Endometrial microvascular endothelial cells (primary cell): ENCODE results near the gene KANK3. TPM values are rescaled to one million over a fixed set of nuclear protein-coding genes. Genes with fewer than 3 reads are reported as not detected.
"Not testable (repeated sequence)": the region's sequence is repeated elsewhere in the genome, so short reads cannot be mapped to it uniquely, and the experiment has no call there.

Experiments
- in situ Hi-C: cut with HindIII; loops from 2 replicates; pipeline ENCODE4 v1.10.0; 2017; ENCODE audit warnings: low sequenced_read_pairs, low pct_unique_long_range_greater_than_20kb; ENCODE audit errors: inconsistent ontology term
- total RNA-seq: library from RNA; depleted of rRNA; stranded (reverse); fragments of >200 nt; gene quantifications from one replicate; pipeline ENCODE4 v1.2.3, GENCODE V29; 2015; ENCODE audit errors: inconsistent ontology term

Gene KANK3
- 22.7 TPM for total RNA-seq

DNA sequence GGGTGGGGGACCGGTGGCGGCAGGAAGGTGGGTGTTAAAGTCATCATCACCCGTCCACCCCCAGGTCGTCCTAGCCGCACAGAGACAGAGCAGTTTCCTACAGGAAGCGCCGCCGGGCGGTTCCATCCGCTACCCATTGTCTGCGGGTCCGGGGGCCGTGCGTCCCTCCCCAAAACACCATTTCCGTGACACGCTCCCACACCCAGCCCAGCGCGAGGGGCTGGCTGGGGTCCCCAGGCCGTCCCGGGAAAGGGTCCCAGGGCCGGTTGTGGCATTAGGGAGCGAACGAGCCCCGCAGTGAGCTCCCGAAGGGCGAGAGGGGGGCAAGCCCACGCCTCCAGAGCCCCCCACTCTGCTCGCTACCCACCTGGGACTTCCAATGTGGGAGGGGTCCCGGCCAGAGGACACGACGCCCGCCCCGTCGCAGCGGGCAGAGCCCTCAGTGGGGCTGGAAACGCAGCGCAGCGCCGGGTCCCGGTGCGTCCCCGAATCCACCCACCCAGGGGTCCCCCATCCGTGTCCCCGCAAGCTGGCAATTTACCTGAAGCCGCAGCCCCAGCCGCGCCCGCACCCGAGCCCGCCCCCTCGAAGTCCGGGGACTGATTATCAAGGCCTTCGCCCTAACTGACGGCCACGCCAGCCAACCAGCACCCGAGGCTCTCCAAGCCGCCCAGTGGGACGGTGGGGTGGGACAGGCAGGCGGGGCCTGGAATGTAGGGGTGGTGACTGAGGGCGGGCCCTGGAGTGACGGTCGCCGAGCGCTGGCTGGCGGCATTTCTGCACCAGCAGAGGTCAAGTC is at the start of gene KANK3:
KANK3 (minus strand) TSS at position 579 of the 799 bp plus-strand sequence. CDS start 5,434 bp downstream, outside the sequence.
- in situ Hi-C loops = no loop called here

DNA sequence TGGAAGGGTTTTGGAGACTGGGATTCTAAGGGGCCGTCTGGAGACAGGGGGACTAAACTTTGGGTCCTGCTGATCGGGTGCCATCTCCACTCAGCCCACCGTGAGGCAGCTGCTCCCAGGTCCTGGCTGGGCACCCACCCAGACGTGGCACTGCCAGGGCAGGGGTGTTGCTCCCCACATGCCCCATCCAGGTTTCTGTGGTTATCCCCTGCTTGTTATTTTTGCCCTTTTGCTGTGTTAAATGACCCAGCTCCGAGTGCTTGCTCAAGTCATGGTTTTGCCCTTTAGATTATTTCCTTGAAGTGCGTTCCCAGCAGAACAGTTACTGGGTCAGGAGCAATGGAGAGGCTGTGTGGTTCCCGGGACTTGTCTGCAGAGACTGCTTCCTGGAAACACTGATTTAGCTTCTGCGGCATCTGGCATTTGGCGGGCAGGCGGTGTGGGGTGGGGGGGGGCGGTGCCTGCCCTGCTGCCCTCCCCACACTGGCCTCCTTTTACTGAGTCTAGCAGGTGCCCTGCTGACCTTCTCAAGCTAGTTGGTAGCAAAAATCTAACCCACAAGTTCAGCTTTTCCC is 49.0 kb upstream of the KANK3 start:
- in situ Hi-C loops = no loop called here

DNA sequence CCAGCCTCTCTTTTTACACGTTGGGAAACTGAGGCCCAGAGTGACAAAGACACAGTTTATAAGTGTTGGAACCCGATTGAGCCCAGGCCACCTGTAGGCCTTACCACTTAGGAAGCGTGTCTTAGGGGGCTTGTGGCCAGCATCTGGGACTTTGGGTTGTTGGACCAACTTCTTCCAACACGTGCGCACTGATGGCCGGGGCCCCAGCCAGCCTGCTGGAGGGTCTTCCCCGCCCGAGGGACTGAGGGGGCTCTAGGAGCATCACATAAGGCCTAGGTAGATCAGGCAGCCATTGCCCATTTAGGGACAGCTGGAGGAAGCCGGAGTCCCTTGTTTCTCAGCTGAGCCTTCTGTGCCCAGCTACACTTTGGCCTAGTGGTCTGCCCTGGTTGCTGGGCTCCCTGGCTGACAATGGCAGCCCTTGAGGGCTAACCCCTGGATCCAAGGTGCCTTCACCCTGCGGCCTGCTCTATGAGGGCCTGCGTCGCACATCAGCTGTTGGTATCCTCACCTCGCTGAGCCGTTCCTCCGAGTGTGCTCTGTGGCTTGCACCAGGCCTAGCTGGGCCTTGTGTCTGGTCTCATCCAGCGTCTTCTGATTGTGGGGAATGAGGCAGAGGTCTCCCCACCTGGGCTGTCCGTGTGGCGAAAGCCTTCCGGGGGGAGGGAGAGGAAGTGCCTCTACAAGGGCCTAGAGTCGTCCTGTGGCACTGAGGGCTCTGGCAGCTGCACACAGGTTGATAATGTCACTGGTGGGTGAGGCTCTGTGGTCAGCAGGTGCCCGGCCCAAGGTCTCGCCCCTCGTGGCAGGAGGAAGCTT is 48.3 kb upstream of the KANK3 start:
- in situ Hi-C loops = no loop called here

DNA sequence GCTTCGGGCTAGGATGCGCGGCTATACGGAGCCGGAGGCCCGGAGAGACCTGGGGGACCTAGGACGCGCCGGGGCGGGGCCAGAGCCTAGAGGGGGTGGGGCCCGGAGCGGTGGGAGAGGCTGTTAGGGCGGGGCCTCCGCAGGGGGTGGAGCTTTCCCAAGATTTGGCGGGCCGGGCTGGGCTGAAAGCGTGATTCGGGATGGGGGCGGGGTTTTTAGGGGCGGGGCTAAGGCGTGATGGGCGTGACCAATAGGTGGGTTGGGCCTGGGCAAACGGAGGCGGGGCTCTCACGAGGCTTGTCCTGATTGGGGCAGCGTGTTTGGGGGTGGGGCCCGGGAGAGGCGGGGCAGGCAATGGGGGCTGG is 47.5 kb upstream of the KANK3 start:
- in situ Hi-C loops = no loop called here

DNA sequence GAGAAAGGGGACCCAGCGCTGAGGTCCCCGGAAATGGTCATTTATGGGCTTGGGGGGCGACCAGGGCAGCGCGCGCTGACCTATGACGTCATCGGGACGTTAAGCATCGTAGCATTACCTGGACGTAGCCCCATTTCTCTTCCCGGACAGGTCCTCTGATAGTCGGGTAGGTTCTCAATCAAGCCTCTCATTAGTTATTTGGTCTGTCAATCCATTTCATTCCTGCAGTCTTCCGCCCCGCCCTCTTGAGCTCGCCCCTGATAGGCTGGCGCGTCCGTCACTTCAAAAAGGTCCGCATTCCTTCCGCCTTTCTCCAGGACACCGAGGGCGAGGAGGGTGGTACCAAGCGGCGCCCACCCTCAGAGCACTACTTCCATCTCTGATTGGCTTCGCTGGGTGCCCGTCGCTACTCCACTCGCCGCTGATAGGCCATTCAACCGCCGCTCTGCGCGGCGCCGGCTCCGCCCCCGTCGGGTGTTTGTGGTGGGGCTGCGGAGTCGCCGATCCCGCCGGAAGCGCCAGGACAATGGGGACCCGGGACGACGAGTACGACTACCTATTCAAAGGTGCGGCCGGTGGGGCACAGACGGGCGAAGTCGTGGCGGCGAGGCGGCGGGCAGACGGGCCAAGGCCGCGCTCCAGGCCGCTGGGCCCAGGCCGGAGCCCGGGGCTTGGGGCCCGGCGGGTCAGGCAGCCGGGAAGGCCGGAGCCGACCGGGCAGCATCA is 47.0 kb upstream of the KANK3 start, which contains the start of gene RAB11B:
RAB11B (plus strand) TSS at position 470 of the 726 bp plus-strand sequence; CDS start at position 527, 57 bp downstream.
- in situ Hi-C loops = no loop called here

DNA sequence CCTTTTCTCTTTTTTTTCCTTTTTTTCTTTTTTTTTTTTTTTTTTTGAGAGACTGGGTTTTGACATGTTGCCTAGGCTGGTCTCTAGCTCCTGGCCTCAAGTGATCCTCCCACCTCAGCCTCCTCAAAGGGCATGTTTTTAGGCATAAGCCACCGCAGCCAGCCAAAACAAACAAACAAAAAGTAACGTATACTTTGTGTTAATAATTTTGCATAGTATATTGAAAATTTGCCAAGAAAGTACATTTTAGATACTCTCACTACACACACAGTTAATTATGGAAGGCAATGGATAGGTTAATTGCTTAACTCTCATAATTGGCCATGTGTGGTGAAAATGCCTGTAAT is 45.5 kb upstream of the KANK3 start:
- in situ Hi-C loops = no loop called here

DNA sequence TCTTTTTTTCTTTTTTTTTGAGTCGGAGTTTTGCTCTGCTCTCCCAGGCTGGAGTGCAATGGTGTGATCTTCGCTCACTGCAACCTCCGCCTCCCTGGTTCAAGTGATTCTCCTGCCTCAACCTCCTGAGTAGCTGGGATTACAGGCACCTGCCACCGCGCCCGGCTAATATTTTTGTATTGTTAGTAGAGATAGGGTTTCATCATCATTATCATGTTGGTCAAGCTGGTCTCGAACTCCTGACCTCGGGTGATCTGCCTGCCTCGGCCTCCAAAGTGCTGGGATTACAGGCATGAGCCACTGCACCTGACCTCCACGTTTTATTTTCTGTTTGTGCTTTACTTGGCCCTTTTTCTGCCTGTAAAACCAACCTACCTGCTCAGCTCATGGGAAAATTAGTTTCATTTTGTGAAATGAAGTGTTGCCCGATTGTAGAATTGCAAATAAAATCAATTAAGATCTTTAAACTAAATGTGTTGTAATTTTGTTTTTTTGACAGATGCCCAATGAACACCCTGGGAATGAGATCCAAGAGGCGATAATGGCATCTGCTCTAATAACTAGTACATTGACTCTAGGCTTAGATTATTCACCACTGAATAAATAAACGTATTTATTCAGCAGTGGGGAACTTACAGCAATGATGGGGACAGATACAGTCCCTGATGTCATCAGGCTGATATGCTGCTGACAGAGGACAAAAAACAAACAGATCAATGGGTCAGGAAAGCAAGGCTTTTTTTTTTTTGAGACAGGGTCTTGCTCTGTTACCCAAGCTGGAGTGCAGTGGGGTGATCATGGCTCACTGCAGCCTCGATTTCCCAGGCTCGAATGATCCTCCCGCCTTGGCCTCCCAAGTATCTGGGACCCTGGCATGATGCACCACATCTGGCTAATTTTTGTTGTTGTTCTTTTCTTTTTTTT is 44.9 kb upstream of the KANK3 start:
- in situ Hi-C loops = no loop called here

DNA sequence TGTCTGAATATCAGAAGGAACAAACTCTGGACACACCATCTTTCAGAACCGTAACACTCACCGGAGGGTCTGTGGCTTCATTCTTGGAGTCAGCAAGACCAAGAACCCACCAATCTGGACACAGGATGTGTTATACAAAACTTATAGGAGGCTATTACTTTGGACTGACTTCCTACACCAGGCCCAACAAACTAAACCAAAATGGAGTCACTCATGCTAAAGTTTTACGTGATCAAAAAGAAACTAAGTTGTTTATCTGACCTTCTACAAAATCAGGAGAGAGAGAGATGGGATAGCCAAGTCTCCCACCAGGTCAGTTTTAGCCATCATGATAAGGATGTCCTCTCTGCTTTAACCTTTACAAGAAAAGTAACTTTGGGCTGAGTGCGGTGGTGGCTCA is 43.9 kb upstream of the KANK3 start:
- in situ Hi-C loops = no loop called here

DNA sequence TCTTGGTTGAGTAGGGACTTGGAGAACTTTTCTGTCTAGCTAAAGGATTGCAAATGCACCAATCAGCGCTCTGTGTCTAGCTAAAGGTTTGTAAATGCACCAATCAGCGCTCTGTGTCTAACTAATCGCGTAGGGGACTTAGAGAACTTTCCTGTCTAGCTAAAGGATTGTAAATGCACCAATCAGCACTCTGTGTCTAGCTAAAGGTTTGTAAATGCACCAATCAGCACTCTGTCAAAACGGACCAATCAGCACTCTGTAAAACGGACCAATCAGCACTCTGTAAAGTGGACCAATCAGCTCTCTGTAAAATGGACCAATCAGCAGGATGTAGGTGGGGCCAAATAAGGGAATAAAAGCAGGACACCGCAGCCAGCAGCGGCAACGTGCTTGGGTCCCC is 43.4 kb upstream of the KANK3 start:
- in situ Hi-C loops = not testable (repeated sequence)

DNA sequence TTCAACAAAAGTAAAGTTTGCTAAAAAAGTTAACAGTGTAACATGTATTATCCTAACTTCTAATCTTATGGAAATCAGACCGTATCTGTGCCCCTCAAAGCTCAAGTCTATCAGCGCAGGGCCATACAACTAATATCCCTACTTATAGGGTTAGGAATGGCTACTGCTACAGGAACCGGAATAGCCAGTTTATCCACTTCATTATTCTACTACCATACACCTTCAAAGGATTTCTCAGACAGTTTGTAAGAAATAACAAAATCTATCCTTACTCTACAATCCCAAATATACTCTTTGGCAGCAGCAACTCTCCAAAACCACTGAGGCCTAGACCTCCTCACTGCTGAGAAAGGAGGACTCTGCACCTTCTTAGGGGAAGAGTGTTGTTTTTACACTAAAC is 42.5 kb upstream of the KANK3 start:
- in situ Hi-C loops = not testable (repeated sequence)

DNA sequence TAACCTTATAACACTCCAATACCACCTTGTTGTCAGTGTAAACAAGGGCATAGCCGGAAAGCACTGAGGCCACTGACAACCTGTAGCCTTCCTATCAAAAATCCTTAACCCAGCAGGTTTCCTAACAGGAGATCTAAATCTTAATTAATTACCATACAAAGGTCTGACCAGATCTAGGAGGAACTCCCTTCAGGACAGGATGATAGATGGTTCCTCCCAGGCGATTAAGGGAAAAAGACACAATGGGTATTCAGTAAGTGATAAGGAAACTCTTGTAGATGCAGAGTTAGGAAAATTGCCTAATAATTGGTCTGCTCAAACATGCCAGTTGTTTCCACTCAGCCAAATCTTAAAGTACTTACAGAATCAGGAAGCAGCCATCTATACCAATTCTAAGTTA is 42.0 kb upstream of the KANK3 start:
- in situ Hi-C loops = not testable (repeated sequence)

DNA sequence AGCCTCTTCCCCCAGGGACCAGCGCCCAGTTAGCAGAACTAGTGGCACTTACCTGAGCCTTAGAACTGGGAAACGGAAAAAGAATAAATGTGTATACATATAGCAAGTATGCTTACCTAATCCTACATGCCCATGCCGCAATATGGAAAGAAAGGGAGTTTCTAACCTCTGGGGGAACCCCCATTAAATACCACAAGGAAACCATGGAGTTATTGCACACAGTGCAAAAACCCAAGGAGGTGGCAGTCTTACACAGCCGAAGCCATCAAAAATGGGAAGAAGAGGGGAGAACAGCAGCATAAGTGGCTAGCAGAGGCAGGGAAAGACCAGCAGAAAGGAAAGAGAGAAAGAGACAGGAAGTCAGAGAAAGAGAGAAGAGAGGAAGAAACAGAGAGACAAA is 41.5 kb upstream of the KANK3 start:
- in situ Hi-C loops = not testable (repeated sequence)

DNA sequence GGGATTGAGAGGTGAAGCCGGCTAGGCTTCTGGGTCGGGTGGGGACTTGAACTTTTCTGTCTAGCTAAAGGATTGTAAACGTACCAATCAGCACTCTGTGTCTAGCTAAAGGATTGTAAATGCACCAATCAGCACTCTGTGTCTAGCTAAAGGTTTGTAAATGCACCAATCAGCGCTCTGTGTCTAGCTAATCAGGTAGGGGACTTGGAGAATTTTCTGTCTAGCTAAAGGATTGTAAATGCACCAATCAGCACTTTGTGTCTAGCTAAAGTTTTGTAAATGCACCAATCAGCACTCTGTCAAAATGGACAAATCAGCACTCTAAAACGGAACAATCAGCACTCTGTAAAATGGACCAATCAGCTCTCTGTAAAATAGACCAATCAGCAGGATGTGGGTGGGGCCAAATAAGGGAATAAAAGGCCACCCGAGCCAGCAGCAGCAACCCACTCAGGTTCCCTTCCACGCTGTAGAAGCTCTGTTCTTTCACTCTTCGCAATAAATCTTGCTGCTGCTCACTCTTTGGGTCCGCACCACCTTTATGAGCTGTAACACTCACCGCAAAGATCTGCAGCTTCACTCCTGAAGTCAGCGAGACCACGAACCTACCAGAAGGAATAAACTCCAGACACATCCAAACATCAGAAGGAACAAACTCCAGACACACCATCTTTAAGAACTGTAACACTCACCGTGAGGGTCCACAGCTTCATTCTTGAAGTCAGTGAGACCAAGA is 36.3 kb upstream of the KANK3 start:
- in situ Hi-C loops = not testable (repeated sequence)

DNA sequence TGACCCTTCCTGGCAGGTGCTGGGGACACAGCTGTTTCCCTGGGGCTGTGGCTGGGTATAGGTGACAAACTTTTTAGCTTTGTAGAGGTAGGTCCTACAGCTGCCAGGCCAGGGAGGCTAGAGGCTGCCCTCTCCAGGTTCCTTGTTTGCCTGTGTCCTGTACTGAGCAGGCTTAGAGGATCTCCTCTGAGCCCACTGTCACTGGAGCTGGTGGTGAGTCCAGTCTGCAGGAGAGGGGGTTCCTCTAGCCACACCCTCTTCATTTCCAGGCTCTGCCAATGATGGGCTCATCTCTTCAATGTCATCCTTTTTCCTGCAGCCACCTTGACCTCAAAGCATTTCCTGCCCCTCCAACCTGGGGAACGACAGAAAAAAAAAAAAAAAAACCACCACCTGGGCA is 34.5 kb upstream of the KANK3 start:
- in situ Hi-C loops = no loop called here

DNA sequence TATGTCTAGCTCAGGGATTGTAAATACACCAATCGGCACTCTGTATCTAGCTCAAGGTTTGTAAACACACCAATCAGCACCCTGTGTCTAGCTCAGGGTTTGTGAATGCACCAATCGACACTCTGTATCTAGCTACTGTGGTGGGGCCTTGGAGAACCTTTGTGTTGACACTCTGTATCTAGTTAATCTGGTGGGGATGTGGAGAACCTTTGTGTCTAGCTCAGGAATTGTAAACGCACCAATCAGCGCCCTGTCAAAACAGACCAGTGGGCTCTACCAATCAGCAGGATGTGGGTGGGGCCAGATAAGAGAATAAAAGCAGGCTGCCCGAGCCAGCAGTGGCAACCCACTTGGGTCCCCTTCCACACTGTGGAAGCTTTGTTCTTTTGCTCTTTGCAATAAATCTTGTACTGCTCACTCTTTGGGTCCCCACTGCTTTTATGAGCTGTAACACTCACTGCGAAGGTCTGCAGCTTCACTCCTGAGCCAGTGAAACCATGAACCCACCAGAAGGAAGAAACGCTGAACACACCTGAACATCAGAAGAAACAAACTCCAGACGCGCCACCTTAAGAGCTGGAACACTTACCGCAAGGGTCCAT is 33.4 kb upstream of the KANK3 start:
- in situ Hi-C loops = not testable (repeated sequence)

DNA sequence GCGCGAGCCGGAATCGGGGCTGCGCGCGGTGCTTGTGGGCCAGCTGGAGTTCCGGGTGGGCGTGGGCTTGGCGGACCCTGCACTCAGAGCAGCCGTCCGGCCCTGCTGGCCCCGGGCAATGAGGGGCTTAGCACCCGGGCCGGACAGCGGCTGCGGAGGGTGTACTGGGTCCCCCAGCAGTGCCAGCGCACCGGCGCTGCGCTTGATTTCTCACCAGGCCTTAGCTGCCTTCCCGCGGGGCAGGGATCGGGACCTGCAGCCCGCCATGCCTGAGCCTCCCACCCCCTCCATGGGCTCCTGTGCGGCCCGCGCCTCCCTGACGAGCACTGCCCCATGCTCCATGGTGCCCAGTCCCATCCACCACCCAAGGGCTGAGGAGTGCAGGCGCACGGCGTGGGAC is 32.7 kb upstream of the KANK3 start:
- in situ Hi-C loops = not testable (repeated sequence)
